Urinary bladder (tissue), 4 donors: ENCODE data around the gene MIPOL1. TPM values are rescaled to one million over a fixed set of nuclear protein-coding genes. Genes with fewer than 3 reads are reported as not detected.

Source experiments
- DNase-seq: peaks from one replicate; pipeline ENCODE4 v3.0.0-alpha.2; 2015; ENCODE audit errors: extremely low spot score
- H3K27ac ChIP-seq: one replicate; pipeline ENCODE4 v1.5.1; 2013; ENCODE audit warnings: low read depth, mild to moderate bottlenecking, moderate library complexity
- H3K36me3 ChIP-seq: one replicate; pipeline ENCODE4 v1.6.1; 2013; ENCODE audit warnings: mild to moderate bottlenecking, moderate library complexity; ENCODE audit not compliant: insufficient read depth
- H3K4me1 ChIP-seq: one replicate; pipeline ENCODE4 v1.6.1; 2013; ENCODE audit warnings: mild to moderate bottlenecking, moderate library complexity; ENCODE audit not compliant: insufficient read depth
- H3K4me3 ChIP-seq: one replicate; pipeline ENCODE4 v1.5.1; 2013; ENCODE audit warnings: low read depth, low read length
- WGBS: extraction: QIAGEN DNeasy Blood & Tissue Kit; methylation state at CpG from one replicate; pipeline ENCODE4 v1.1.7; 2013; 5-methylcytosine and 5-hydroxymethylcytosine counted together
- polyA plus RNA-seq: library from polyadenylated mRNA; stranded (reverse); fragments of 200-250 nt; gene quantifications from one replicate; pipeline ENCODE4 v1.2.3, GENCODE V29; 2013
- small RNA-seq: library from RNA; depleted of rRNA; stranded (forward); fragments of <200 nt; gene quantifications from one replicate; pipeline ENCODE3, GENCODE V24; 2014
- total RNA-seq: library from RNA; depleted of rRNA; stranded (reverse); fragments of >200 nt; gene quantifications from one replicate; pipeline ENCODE4 v1.2.3, GENCODE V29; 2014
- donor health status: healthy with polysubstance abuse.
- donor health status: healthy.

MIPOL1 gene
- total and polyA plus RNA-seq, 2 donors = 5.6 to 48.4 TPM

DNA sequence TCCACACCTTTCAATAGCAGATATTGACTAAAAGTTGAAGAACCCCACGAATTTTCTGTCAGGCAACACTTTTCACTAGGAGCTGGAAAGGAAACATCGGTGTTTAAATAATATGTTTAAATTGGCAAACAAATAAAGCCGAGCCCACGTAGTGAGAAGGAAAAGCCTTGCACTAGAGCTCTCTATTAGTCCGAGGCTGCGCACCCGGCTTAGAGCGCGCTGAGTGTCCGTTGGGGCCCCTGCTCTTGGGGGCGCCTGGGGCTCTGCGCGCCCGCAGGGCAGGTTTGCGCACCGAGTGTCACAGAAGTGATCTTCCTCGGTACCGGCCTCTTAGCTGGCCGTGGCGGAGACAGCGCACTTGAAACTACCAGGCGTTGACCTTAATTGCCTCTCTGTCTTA is 404.1 kb downstream of the MIPOL1 start:
- H3K27ac ChIP-seq = no peak overlapping the region
- 12% methylated on average over 22 of the region's 22 CpGs for WGBS
- H3K36me3 ChIP-seq = no peaks in the 10 kb centered on the region
- DNase-seq = no peak
- no peaks in the 10 kb centered on the region for H3K4me1 ChIP-seq
- H3K4me3 ChIP-seq = no peak overlapping the region

Small RNA genes within 50 kb of the gene (small RNA-seq; reads per million reads assigned to genes)
- gene RNU6-273P (not detected), gene RNU6-886P (not detected)

Other genes starting within 250 kb of the MIPOL1 start
- gene SLC25A21, start 25.3 kb upstream of the MIPOL1 start, total RNA-seq = 1.8 TPM
- 0.72 TPM for gene SLC25A21, start 25.3 kb upstream of the MIPOL1 start, polyA plus RNA-seq